ENCODE measurements around the gene PCSK4.
A peak's percentile ranks its signal among the peaks of the same experiment; 100 is the strongest.
"Not testable (repeated sequence)": the region's sequence is repeated elsewhere in the genome, so short reads cannot be mapped to it uniquely, and the experiment has no call there.

PCSK4 gene

DNA sequence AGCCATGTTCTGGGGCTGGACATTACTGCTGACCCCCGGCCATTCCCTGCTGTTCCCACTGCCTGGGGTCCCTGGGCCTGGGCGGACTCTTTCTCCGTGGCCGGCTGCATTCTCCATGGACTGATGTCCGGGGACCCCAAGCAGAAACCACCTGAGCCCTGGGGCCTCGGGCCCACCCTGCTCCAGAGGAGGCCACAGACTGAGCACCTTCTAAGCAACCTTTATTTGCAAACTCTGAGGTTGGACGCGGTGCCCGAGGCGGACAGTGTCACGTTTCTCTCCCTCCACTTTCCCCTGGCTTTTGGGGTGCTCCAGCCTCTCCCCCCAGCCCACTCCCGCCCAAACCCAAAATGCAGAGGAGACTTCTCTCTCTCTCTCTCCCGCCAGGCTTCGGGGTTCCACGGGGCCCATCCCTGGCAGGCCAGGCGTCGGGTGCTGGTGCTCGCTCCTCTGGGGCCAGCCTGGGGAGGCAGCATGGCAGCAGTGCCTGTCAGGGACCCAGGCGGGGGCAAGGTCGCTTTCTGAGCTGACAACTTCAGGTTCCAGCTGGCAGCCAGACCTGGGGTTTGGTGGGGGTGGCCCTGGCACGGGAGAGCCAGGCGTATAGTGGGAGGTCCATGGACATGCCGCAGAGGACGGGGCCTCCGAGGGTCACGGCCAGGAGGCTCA is 8.8 kb downstream of the PCSK4 start:
- H3K27ac ChIP-seq: no peak overlapping the region
- no peaks in the 10 kb centered on the region for H4K20me1 ChIP-seq (ENCODE audit: insufficient read depth)
- H3K4me3 ChIP-seq (IDR thresholded peaks at IDR 0.05; ENCODE audit: insufficient read depth, low read depth, low read length): no peak overlapping the region
- peaks cover 13% of the 10 kb centered on the region for H3K4me1 ChIP-seq (ENCODE audit: low read depth, poor library complexity, severe bottlenecking)
- peaks cover 37% of the 10 kb centered on the region for H3K27me3 ChIP-seq (ENCODE audit: insufficient read depth, low read depth)
- no peak overlapping the region for H3K9ac ChIP-seq
- no peaks in the 10 kb centered on the region; the same call in 1 of the 2 replicates for H3K36me3 ChIP-seq (ENCODE audit: insufficient read depth)
- no peak overlapping the region for H3K4me2 ChIP-seq
- no peak overlapping the region for H2AFZ ChIP-seq (ENCODE audit: low read depth)
- TF ChIP-seq, protein P1, sequence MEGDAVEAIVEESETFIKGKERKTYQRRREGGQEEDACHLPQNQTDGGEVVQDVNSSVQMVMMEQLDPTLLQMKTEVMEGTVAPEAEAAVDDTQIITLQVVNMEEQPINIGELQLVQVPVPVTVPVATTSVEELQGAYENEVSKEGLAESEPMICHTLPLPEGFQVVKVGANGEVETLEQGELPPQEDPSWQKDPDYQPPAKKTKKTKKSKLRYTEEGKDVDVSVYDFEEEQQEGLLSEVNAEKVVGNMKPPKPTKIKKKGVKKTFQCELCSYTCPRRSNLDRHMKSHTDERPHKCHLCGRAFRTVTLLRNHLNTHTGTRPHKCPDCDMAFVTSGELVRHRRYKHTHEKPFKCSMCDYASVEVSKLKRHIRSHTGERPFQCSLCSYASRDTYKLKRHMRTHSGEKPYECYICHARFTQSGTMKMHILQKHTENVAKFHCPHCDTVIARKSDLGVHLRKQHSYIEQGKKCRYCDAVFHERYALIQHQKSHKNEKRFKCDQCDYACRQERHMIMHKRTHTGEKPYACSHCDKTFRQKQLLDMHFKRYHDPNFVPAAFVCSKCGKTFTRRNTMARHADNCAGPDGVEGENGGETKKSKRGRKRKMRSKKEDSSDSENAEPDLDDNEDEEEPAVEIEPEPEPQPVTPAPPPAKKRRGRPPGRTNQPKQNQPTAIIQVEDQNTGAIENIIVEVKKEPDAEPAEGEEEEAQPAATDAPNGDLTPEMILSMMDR (conservative IDR thresholded peaks at IDR 0.05; ENCODE audit: low read depth, low read length): no peak
- peaks cover 9% of the 10 kb centered on the region for H3K79me2 ChIP-seq (ENCODE audit: insufficient read depth, low read depth)

DNA sequence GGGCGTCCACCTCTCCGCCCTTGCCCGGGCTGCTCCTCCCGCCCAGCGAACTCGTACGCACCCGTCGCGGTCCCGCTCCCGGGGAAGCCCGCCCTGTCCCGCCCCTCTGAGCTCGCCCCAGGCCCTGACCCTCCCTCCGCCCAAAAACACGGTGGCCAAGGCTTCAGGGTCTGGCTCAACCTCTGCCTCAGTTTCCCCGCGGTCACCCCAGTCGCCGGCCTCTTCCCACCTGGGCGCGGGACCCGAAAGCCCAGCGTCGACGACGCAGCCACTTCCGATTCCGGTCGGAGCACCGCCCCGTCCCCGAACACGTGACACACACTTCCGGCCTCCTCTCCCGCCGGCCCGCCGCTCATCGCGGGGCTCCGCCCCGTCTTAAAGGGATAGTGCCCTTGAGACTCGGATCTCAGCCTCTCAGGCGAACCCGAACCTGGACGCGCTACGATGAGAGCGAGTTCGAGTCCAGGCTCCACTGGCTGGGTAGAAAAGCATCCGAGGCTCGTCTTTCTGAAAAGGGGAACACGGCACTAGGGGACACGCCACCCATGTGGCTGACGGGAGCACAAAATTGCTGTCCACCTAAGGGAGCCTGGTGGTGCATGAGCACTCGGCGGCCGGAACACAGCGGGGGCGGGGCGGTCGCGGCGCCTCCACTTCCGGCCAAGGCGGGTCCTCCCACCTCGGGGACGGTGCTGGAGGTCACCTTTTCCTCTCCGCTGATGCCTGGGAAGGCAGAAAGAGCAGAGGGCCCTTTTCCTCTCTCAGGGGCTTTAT is 11.0 kb downstream of the PCSK4 start, which contains the start of gene C19orf25:
Gene C19orf25, minus strand, starts transcription at position 282 of the 774 bp plus-strand sequence. CDS start 312 bp downstream, outside the sequence.
- H3K27ac ChIP-seq: no peak within 1 kb of the TSS
- peak within 1 kb of the TSS; percentile 42; the same call in 1 of the 2 replicates for H3K9ac ChIP-seq
- no peaks in the 10 kb centered on the region for H4K20me1 ChIP-seq (ENCODE audit: insufficient read depth)
- peak within 1 kb of the TSS; percentile 96 for H3K4me2 ChIP-seq
- H3K4me1 ChIP-seq (ENCODE audit: low read depth, poor library complexity, severe bottlenecking): peaks cover 13% of the 10 kb centered on the region
- H3K27me3 ChIP-seq (ENCODE audit: insufficient read depth, low read depth): peaks cover 20% of the 10 kb centered on the region
- H3K79me2 ChIP-seq (ENCODE audit: insufficient read depth, low read depth): peaks cover 9% of the 10 kb centered on the region
- TF ChIP-seq, protein P1 (conservative IDR thresholded peaks at IDR 0.05; ENCODE audit: low read depth, low read length): no peak
- no peaks in the 10 kb centered on the region; the same call in 1 of the 2 replicates for H3K36me3 ChIP-seq (ENCODE audit: insufficient read depth)
- no peak within 1 kb of the TSS for H3K4me3 ChIP-seq (IDR thresholded peaks at IDR 0.05; ENCODE audit: insufficient read depth, low read depth, low read length)
- H2AFZ ChIP-seq (ENCODE audit: low read depth): peak within 1 kb of the TSS; percentile 92

DNA sequence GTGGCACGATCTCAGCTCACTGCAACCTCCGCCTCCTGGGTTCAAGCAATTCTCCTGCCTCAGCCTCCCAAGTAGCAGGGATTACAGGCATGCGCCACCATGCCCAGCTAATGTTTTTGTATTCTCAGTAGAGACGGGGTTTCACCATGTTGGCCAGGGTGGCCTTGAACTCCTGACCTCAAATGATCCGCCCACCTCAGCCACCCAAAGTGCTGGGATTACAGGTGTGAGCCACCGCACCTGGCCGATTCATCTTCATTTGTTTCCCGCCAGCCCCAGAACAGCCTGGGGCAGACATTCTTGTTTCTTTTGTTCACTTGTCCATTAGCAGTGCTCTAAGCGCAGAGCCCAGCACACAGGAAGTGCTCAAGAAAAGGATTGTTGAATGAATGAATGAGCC is 13.1 kb downstream of the PCSK4 start:
- Histone ChIP-seq H3K4me1 (ENCODE audit: low read depth, poor library complexity, severe bottlenecking) (peaks cover 13% of the 10 kb centered on the region), H3K27me3 (ENCODE audit: insufficient read depth, low read depth) (peaks cover 22% of the 10 kb centered on the region)
- not testable (repeated sequence) for H4K20me1 ChIP-seq (ENCODE audit: insufficient read depth); H3K9ac ChIP-seq; H3K27ac ChIP-seq; H3K79me2 ChIP-seq (ENCODE audit: insufficient read depth, low read depth); H3K4me2 ChIP-seq; H3K4me3 ChIP-seq (IDR thresholded peaks at IDR 0.05; ENCODE audit: insufficient read depth, low read depth, low read length); H2AFZ ChIP-seq (ENCODE audit: low read depth); H3K36me3 ChIP-seq (ENCODE audit: insufficient read depth)

DNA sequence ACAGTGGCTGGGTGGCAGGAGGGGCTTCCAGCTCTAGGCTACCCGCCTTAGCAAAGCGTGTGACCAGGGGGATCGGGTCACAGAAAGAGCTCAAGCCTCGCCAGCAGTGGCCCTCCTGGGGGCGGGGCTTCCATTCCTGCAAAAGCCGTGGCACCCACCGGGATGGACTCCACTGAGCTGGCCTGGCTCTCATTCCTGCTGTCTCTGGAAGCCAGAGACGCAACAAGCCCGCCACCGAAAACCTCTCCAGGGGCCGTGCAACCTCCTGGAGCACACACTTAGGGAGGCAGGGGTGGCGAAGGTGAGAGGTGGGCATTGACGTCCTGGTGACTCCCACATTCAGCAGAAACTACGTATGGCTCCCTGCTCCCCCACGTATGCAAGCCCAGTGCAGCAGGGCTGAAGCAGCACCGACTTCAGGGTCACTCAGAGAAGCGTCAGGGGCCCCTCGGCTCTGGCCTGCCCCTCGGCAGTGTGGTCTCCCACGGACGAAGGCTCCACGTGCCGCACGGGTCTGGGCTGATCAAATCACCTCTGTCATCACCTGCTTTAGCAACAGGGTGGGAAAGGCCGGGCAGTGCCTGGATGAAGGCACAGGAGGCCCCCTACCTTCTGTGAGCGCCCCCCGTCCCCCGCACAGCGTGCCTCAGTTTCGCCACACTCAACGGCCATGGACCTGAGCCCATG is 14.3 kb downstream of the PCSK4 start:
- Histone ChIP-seq H3K9ac (no peak overlapping the region), H2AFZ (ENCODE audit: low read depth) (no peak overlapping the region), H3K27me3 (ENCODE audit: insufficient read depth, low read depth) (peaks cover 24% of the 10 kb centered on the region), H3K27ac (no peak overlapping the region), H3K4me1 (ENCODE audit: low read depth, poor library complexity, severe bottlenecking) (peaks cover 19% of the 10 kb centered on the region), H3K4me3 (IDR thresholded peaks at IDR 0.05; ENCODE audit: insufficient read depth, low read depth, low read length) (no peak overlapping the region), H3K36me3 (ENCODE audit: insufficient read depth) (no peaks in the 10 kb centered on the region; the same call in 1 of the 2 replicates), H3K79me2 (ENCODE audit: insufficient read depth, low read depth) (peaks cover 9% of the 10 kb centered on the region), H4K20me1 (ENCODE audit: insufficient read depth) (no peaks in the 10 kb centered on the region), H3K4me2 (no peak overlapping the region)
- TF ChIP-seq, protein P1 (conservative IDR thresholded peaks at IDR 0.05; ENCODE audit: low read depth, low read length): no peak
